SU-DHL-6 (cell line): ENCODE results near the gene WFDC1.

ENCODE experiments used
- H2AFZ ChIP-seq: fragments of 200-600 bp; sonication (generic); 2 replicates; pipeline ENCODE4 v1.6.1; 2014; ENCODE audit warnings: low read depth, mild to moderate bottlenecking, moderate library complexity, mixed read lengths, antibody characterized with exemption, low read length; ENCODE audit not compliant: severe bottlenecking
- H3F3A ChIP-seq: fragments of 200-600 bp; shearing (Covaris generic); 2 replicates; pipeline ENCODE4 v1.6.0; 2016; ENCODE audit warnings: antibody characterized with exemption, mild to moderate bottlenecking; ENCODE audit not compliant: insufficient read depth
- H3K27ac ChIP-seq: fragments of 200-600 bp; sonication (generic); 2 replicates; pipeline ENCODE4 v1.5.1; 2016; ENCODE audit warnings: low read depth, mild to moderate bottlenecking, low read length, moderate library complexity, mixed read lengths
- H3K27me3 ChIP-seq: fragments of 200-600 bp; sonication (generic), shearing (Covaris generic); 2 replicates; pipeline ENCODE4 v1.6.0; 2014; ENCODE audit warnings: mild to moderate bottlenecking, low read length
- H3K36me3 ChIP-seq: fragments of 200-600 bp; sonication (generic); 2 replicates; pipeline ENCODE4 v1.6.1; 2014; ENCODE audit warnings: mild to moderate bottlenecking, low read length, mixed read lengths
- H3K4me2 ChIP-seq: fragments of 300-600, 200-600 bp; shearing (Covaris generic), sonication (generic); 2 replicates; pipeline ENCODE4 v1.6.0; 2014; ENCODE audit warnings: low read length, low read depth, mild to moderate bottlenecking; ENCODE audit not compliant: poor library complexity, severe bottlenecking
- H3K4me3 ChIP-seq: fragments of 200-600 bp; sonication (generic); 2 replicates; pipeline ENCODE4 v1.5.1; 2014; ENCODE audit warnings: antibody characterized with exemption, low read length, mild to moderate bottlenecking, mixed read lengths; ENCODE audit not compliant: insufficient read depth, poor library complexity, severe bottlenecking
- H3K79me2 ChIP-seq: fragments of 200-600 bp; sonication (generic); 2 replicates; pipeline ENCODE4 v1.6.1; 2014; ENCODE audit warnings: mild to moderate bottlenecking, low read length, moderate library complexity; ENCODE audit not compliant: insufficient read depth
- H3K9ac ChIP-seq: fragments of 200-600 bp; sonication (generic); 2 replicates; pipeline ENCODE4 v1.7.0; 2014; ENCODE audit warnings: mild to moderate bottlenecking, low read length
- H3K9me2 ChIP-seq: fragments of 200-600 bp; sonication (generic); replicated peaks from 2 replicates; pipeline ENCODE4 v1.6.1; 2014; ENCODE audit warnings: low read length; ENCODE audit not compliant: insufficient read depth
- H3K9me3 ChIP-seq: fragments of 200-600 bp; sonication (generic); 2 replicates; pipeline ENCODE4 v1.6.1; 2014; ENCODE audit warnings: low read length, mixed read lengths; ENCODE audit not compliant: insufficient read depth
- H4K20me1 ChIP-seq: fragments of 200-600 bp; sonication (generic); 2 replicates; pipeline ENCODE4 v1.6.1; 2014; ENCODE audit warnings: low read depth, mild to moderate bottlenecking, antibody characterized with exemption, low read length, moderate library complexity, mixed read lengths
- CTCF ChIP-seq: fragments of 200-600 bp; sonication (generic); IDR thresholded peaks from one replicate; pipeline ENCODE4 v1.5.1; 2017; ENCODE audit warnings: antibody characterized with exemption, mild to moderate bottlenecking, low read length, moderate library complexity; ENCODE audit not compliant: insufficient read depth, poor library complexity, severe bottlenecking
- EZH2phosphoT487 ChIP-seq: fragments of 200-600 bp; sonication (generic), shearing (Covaris generic); conservative IDR thresholded peaks from 2 replicates; pipeline ENCODE4 v1.6.1; 2018; ENCODE audit warnings: mild to moderate bottlenecking, antibody characterized with exemption, low read length, moderate library complexity, mixed read lengths

Gene WFDC1

GRCh38 chr16:84355149-84355548 lies 60.5 kb downstream of the WFDC1 start:
- H3K36me3 ChIP-seq, result no peaks in the 10 kb centered on the region
- H3K4me3 ChIP-seq, result no peak overlapping the region
- H2AFZ ChIP-seq, result no peak overlapping the region
- H3K9me3 ChIP-seq, result no peaks in the 10 kb centered on the region
- H4K20me1 ChIP-seq, result no peaks in the 10 kb centered on the region
- H3K9me2 ChIP-seq, result no peaks in the 10 kb centered on the region
- H3K9ac ChIP-seq, result no peak overlapping the region
- H3K27ac ChIP-seq, result no peak overlapping the region
- TF ChIP-seq CTCF (no peak), EZH2phosphoT487 (no peak)
- no peaks in the 10 kb centered on the region for H3K27me3 ChIP-seq
- no peak overlapping the region for H3K4me2 ChIP-seq
- H3K79me2 ChIP-seq, result no peaks in the 10 kb centered on the region
- no peaks in the 10 kb centered on the region for H3F3A ChIP-seq

GRCh38 chr16:84356176-84356575 lies 61.5 kb downstream of the WFDC1 start:
- Histone ChIP-seq H3K9me2 (no peaks in the 10 kb centered on the region), H3K9me3 (no peaks in the 10 kb centered on the region), H3K27ac (no peak overlapping the region), H3K79me2 (no peaks in the 10 kb centered on the region), H3K27me3 (no peaks in the 10 kb centered on the region), H3K36me3 (no peaks in the 10 kb centered on the region), H3K4me2 (no peak overlapping the region), H3K4me3 (no peak overlapping the region), H2AFZ (no peak overlapping the region), H3F3A (no peaks in the 10 kb centered on the region), H4K20me1 (no peaks in the 10 kb centered on the region), H3K9ac (no peak overlapping the region)
- TF ChIP-seq EZH2phosphoT487 (no peak), CTCF (no peak)

- Histone ChIP-seq H3K4me2 (no peak overlapping the region), H3K9me3 (no peaks in the 10 kb centered on the region), H4K20me1 (no peaks in the 10 kb centered on the region), H3K27ac (no peak overlapping the region), H2AFZ (no peak overlapping the region), H3K9ac (no peak overlapping the region), H3K79me2 (no peaks in the 10 kb centered on the region), H3K4me3 (no peak overlapping the region), H3K36me3 (no peaks in the 10 kb centered on the region), H3K27me3 (no peaks in the 10 kb centered on the region), H3F3A (no peaks in the 10 kb centered on the region), H3K9me2 (no peaks in the 10 kb centered on the region)
- no peak for TF ChIP-seq EZH2phosphoT487
- no peak for TF ChIP-seq CTCF
These were observed 62.0 kb downstream of the WFDC1 start for GRCh38 chr16:84356591-84357116.
